SKM-1 treated with dmso at 0.1 percent for 144 hours (cell line): ENCODE data around the gene KSR1.
A peak's percentile ranks its signal among the peaks of the same experiment; 100 is the strongest.

Source experiments
- DNase-seq: peaks from one replicate; lab custom pipeline; 2025; ENCODE audit not compliant: unreplicated experiment; lab: John Stamatoyannopoulos, UW

The KSR1 gene

GRCh38 chr17:27512511-27513346 lies 56.5 kb downstream of the KSR1 start:
- no peak for DNase-seq

GRCh38 chr17:27513849-27514248 lies 57.6 kb downstream of the KSR1 start:
- no peak for DNase-seq

GRCh38 chr17:27514595-27515413 lies 58.6 kb downstream of the KSR1 start:
- DNase-seq, result no peak

GRCh38 chr17:27518048-27518447 lies 61.8 kb downstream of the KSR1 start:
- DNase-seq, result no peak

GRCh38 chr17:27518545-27519521 lies 62.6 kb downstream of the KSR1 start:
- DNase-seq, result no peak

- no peak for DNase-seq
These were observed 63.3 kb downstream of the KSR1 start for GRCh38 chr17:27519550-27519949.

GRCh38 chr17:27520491-27521185 lies 64.4 kb downstream of the KSR1 start:
- no peak for DNase-seq

GRCh38 chr17:27521281-27522027 lies 65.2 kb downstream of the KSR1 start:
- no peak for DNase-seq

- no peak for DNase-seq
These were observed 65.9 kb downstream of the KSR1 start for GRCh38 chr17:27522028-27522635.

- no peak for DNase-seq
These were observed 67.5 kb downstream of the KSR1 start for GRCh38 chr17:27523712-27524111.

GRCh38 chr17:27524594-27524993 lies 68.3 kb downstream of the KSR1 start:
- DNase-seq, result no peak

- no peak for DNase-seq
These were observed 69.1 kb downstream of the KSR1 start for GRCh38 chr17:27525316-27525715.

GRCh38 chr17:27525836-27526603 lies 69.8 kb downstream of the KSR1 start:
- DNase-seq, result no peak

- peak; percentile 52 for DNase-seq
These were observed 70.4 kb downstream of the KSR1 start for GRCh38 chr17:27526604-27527002.

GRCh38 chr17:27529230-27529796 lies 73.1 kb downstream of the KSR1 start:
- DNase-seq, result peak; percentile 86

- DNase-seq, result peak; percentile 96
These were observed 74.6 kb downstream of the KSR1 start for GRCh38 chr17:27530764-27531391.

GRCh38 chr17:27531469-27531961 lies 75.3 kb downstream of the KSR1 start:
- peak; percentile 6 for DNase-seq
